Uterus (tissue), 2 donors: ENCODE results near the gene STK32C.

Experiments used
- POLR2A ChIP-seq, 2 donors: fragments of 450-650 bp; IDR thresholded peaks; one replicate each; pipeline ENCODE4 v1.6.1; 2016; ENCODE audit warnings: antibody characterized with exemption in 2 of 2, mild to moderate bottlenecking in 1 of 2, moderate library complexity in 1 of 2
- TF ChIP-seq, protein P1 (sequence below), 4 experiments: fragments of 200-600 bp in 2 of 4; fragments of 450-650 bp in 2 of 4; sonication (generic) in 2 of 4; IDR thresholded peaks; one replicate each; pipeline ENCODE4 v1.5.1; 2016 to 2019; ENCODE audit warnings: antibody characterized with exemption in 4 of 4, mild to moderate bottlenecking in 2 of 4, moderate library complexity in 1 of 4

DNA sequence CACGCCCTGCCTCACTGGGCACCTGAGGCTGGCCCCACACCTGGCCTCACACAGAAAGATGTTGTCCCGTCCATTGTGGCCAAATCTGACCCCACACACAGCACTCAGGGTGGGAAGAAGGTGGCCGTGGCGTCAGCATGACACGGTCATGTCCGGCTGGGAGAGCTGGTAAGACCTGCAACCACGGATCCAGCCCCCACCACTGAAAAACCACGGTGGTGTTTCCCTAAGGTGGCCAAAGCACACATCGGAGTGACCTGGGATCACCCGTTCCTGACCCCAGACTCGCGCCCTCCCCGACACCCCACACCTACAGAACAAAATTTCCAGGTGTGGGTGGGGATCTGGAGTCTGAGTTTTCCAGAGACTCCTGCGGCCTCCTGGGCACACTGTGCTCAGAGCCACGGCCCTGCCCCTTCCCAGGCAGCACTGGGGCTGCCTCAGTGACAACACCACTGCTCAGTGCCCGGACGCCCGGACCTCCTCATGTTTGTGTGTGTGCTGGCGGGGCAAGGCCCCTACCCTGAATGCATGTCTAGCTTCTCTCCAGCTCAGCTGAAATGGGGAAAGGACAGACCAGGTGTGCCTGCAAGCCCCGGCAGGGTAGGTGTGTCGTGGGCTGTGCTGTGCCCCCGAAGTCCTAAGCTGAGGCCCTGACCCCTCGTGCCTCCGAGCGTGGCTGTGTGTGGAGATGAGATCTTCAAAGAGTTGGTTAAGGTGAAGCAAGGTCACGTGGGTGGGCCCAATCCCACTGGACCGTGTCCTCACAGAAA, 36.1 kb downstream of the STK32C start:
- TF ChIP-seq, protein P1, sequence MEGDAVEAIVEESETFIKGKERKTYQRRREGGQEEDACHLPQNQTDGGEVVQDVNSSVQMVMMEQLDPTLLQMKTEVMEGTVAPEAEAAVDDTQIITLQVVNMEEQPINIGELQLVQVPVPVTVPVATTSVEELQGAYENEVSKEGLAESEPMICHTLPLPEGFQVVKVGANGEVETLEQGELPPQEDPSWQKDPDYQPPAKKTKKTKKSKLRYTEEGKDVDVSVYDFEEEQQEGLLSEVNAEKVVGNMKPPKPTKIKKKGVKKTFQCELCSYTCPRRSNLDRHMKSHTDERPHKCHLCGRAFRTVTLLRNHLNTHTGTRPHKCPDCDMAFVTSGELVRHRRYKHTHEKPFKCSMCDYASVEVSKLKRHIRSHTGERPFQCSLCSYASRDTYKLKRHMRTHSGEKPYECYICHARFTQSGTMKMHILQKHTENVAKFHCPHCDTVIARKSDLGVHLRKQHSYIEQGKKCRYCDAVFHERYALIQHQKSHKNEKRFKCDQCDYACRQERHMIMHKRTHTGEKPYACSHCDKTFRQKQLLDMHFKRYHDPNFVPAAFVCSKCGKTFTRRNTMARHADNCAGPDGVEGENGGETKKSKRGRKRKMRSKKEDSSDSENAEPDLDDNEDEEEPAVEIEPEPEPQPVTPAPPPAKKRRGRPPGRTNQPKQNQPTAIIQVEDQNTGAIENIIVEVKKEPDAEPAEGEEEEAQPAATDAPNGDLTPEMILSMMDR (IDR thresholded peaks at IDR 0.05), result no peak
- no peak for TF ChIP-seq POLR2A (IDR thresholded peaks at IDR 0.05)
